GM03348 (cell line): ENCODE measurements around the gene IFT25.

ENCODE experiments used
- DNase-seq: peaks from one replicate; pipeline ENCODE4 v3.0.0; 2012; ENCODE audit warnings: low spot score

Gene IFT25

DNA sequence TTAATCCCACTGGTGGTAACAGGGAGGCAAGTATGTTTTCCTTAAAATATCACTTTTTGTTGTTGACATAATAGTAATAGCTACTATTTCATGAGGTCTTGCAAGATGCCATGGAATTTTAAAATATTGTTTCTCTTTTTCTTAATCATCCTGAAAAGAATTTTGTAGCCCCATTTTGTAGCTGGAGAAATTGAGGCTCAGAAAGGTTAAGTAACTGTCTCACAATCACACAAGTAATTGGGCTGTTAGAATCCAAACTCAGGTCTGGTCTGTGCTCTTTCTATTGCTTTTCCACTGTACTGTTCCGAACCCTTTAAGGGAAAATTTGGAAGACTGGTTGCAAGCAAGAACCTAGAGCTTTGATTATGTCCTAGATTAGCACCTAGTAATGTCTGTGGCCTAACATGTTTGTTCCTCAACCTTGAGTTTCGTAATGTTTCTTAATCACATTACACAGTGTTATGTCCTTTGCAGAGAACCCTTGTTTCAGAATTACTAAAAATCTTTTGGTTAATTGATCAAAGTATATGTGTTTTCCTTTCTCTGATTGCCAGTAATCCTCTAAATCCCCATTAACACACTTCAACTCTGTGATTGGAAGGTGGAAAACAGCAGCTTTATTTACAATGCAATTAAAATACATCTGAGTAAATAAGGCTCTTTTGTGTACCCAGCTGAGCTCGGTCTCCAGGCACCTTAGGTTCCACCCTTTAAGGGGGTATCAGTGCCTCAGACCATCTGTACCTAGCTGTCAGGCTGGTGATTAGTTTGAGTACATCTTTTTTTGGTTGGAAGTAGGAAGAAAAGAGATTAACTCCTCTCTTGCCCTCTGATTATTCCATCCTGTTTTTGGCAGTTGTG lies 11.0 kb upstream of the IFT25 start:
- no peak for DNase-seq

DNA sequence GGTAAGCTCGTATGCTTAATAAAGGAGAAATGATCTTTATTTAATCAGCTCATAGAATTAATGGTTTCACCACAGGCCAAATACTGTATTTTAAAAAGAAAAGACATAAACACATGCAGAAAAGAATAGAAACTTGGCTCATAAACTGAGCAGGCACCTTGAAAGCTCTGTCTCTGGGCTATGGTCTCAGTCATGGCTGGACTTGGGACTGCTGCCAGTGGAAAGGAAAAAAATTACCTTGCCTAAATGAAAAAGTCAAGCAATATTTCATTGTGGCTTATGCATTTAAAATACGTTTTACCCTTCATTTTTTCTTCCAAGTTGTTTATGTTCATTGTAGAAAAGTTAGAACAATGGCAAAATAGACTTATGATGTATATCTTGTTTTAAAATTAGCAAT lies 8.6 kb upstream of the IFT25 start:
- DNase-seq, result no peak

DNA sequence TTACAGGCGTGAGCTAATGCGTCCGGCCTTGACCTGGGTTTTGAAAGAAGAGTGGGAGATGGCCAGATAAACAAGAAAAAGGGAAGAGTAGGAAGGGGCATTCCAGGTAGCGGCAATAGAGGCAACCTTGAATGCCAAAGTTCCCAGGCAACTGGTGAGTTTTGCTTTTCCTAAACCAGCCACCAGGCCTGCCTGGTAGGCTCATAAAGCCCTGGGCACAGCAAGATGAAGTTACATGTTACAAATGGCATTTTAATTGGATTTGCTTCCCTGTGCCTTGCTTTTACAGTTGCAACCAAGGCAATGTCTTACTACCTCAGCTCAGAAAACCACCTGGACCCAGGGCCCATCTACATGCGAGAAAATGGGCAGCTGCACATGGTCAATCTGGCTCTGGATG lies 6.2 kb upstream of the IFT25 start:
- DNase-seq, result no peak

DNA sequence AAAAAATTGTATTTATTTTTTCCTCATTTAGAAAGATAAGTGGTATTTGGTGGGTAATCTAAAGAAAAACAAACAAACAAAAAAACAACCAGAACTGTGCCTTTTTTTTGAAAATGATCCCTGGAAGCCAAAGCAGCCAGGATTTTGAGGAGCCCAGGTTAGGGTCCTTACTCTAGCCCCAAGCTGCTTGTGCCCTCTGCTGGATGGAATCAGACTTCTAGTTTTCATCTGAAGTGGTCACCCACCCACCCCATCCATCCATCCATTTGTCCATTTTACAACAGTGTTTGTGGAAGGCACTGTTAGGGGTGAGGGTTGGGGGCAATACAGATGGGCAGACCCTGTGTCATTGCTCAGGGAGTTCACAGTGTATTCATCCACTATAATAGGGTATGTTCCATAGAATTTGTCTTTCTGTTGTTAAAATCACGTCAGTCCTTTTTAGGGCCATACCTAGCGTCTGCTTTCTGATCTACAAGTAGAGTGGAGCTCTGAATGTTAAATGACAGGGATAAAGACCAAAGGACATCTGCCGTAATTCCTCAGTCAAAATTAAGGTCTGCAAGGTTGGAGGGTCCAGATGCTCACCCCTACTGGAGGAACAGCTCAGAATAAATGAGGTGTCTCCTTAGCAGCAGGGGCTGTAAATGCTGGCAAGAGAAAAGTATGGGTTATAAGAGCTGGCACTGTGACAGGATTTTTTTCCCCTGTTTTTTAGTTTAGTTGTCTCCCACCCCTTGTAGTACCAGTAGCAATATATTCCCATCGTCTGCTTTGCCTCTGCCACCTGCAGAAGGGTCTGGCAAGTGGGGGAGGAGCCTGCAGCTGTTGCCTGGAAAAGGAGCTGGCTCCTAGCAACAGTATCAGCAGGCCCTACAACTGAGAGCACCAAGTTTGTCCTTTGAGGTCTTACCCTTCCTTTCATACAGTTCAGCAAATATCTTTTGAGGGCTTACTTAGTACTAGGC lies 3.8 kb upstream of the IFT25 start:
- peak; percentile 34 for DNase-seq

DNA sequence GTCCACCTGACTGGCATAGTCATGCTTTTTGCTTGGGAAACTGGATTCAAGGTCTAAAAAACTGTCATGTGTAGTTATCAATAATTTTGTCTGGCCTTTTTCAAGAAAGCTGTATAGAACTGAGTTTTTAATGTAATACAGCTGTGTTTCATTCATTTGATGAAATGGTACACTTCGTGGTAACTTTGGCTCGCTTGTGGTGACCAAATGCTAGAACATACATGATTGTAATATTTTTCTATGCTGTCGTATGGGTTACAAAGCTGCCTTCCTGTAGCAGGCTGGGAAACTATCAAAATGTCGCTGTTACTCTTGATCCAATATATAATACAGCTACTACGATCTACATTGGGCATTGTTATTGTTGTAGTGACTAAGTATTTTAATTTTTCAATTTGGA lies 2.8 kb upstream of the IFT25 start:
- DNase-seq, result no peak

DNA sequence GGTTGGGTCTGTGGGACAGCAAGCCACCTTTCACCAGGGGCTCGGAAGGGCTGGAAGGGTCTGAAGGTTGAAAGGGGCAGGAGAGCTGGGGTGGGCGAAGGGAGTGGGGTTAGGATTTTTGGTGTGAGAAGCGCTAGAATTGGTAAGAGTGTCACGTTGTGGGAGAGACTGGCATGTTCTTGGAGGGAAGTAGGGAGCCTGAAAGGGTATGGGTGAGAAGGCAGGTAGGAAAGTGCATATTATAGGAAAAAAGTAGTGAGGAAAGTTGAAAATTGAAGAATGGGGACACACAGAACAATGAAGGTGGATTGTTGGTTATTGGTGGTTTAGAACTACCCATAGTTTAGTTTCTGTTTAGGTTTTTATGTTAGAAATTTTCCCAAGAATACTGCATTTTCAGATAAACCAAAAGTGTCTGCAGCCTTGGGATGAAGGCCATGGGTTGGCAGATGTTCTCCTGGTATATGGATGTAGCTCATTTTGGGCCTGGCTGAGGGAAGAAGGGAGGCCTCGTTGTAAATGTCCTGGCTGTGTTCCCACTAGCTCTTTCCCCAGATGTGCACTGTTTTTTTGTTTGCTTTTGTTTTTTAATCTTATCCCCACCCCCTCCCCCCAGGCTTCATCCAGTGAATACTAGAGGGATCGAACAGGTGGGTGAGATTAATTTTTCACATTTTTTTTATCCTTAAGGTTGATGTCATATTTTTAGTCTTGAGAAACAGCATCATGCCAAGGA lies 1.8 kb upstream of the IFT25 start:
- no peak for DNase-seq

DNA sequence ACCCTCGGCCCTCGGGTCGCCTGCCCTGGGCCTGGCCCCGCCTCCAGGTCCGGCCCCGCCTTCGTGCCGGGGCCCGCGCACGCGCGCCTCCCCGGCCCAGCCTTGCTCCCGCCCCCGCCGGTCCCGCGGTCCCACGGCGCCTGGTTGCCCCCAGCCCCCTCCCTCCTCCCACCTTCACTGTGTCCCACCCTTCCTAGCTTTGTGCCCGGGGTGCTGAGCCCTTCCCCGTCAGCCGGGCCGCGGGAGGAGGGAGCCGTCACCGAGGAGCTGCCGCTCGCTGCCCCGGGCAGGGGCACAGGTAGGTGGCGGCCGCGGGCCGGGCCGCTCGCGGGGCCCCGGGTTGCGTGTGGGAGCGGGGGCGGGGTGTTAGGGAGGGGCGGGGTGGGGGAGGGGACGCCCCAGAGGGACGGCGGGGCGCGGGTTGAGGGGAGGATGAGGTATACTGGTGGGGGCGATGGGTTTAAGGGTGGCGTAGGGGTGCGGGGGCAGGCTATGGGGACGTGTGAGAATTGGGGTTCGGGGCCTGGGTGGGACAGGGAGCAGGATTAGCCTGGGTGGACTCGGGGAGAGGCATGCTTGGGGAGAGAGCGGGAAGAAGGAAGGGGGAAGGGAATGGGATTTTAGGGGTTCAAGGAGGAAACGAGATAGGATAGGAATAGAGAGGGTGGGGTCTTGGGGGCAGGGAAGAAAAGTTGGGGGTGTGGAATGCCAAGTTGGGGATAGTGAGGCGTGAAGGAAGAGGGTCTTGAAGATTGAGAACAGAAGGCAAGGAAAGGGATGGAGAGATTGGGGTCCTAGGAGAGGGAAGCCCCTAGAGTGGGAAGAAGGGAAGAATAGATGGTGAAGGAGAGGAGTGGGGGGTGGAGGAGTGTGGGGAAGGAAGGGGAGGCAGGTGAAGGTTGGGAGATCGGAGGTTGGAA lies 1.0 kb upstream of the IFT25 start, which contains the start of gene LRRC42:
Gene LRRC42 (plus strand): TSS at position 99 of the 920 bp plus-strand sequence. CDS start 5,650 bp downstream, outside the sequence.
- DNase-seq, result peak; percentile 99

DNA sequence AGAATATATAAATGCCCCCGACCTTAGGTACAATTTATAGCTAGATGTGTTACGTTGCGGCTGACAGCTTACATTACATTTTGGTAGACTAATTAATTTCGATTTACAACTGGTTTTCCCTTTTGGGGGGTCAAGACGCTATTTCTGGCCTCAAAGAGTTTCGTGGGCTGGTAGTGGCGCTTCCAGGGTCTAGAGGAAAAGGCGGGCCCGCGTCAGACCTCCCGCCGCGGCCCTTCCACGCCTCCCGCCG lies 391 bp downstream of the IFT25 start:
- DNase-seq, result no peak

DNA sequence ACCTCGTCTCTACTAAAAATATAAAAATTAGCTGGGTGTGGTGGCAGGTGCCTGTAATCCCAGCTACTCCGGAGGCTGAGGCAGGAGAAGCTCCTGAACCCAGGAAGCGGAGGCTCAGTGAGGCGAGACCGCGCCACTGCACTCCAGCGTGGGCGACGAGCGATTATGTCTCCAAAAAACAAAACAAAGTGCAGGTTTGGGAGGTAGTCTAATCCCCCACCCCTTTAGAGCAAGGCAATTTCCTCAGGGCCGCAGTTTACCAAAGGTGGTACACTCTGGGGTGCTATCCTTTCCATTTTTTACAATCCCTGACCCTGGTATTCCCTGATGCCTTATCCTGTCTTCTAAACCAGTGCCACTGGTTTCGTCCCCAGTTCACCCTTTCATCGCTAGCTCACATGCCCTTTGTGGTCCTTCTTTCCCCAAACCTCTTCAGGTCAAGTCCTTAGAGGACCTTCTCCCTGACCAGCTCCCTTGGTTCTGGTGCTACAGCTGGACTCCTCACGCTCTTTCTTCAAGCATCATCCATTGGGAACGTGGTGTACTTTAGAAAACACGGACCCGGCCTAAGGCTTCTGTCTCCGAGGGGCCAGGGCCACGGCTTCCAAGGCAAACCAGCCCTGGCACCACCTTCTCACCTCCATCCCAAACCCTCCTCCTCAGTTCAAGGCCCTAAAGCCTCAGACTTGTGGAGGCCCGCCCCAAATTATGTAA lies 873 bp downstream of the IFT25 start:
- DNase-seq, result peak; percentile 15

DNA sequence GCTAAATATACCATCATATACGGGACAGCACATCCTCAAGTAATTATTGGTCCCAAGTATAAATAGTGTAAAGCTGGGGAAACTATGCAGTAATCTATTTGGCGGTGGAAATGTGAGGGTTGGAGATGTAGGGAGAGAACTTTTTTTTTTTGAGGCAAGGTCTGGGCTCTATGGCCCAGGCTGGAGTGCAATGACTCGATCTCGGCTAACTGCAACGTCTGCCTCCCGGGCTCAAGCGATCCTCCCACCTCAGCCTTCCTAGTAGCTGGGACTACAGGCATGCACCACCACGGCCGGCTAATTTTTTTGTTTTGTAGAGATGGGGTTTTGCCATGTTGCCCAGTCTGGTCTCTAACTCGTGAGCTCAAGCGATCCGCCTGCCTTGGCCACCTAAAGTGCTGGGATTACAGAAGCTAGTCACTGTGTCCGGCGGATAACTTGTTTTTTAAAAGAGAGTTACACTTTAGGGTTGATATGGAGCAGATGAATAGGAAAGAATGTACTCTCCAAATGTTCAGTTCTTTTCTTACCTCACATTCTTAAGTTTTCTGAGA lies 1.9 kb downstream of the IFT25 start:
- no peak for DNase-seq

DNA sequence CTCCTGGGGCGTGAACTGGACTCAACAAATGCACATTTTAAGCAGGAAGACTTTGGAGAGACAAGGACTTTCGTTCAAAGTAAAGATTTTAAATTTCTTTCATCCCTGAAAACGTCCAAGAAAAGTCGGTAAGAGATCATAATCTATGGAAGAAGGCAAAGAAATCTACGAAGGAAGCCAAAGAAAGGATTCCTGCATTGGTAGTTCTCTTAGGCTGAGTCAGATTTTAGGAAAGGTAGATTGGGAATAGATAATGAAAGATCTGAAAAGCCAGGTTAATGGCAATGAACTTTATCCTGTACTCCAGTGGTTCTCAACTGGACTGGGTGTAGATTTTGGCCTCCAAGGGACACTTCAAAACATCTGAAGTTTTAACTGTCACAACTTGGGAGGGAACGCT lies 2.4 kb downstream of the IFT25 start:
- DNase-seq, result no peak

DNA sequence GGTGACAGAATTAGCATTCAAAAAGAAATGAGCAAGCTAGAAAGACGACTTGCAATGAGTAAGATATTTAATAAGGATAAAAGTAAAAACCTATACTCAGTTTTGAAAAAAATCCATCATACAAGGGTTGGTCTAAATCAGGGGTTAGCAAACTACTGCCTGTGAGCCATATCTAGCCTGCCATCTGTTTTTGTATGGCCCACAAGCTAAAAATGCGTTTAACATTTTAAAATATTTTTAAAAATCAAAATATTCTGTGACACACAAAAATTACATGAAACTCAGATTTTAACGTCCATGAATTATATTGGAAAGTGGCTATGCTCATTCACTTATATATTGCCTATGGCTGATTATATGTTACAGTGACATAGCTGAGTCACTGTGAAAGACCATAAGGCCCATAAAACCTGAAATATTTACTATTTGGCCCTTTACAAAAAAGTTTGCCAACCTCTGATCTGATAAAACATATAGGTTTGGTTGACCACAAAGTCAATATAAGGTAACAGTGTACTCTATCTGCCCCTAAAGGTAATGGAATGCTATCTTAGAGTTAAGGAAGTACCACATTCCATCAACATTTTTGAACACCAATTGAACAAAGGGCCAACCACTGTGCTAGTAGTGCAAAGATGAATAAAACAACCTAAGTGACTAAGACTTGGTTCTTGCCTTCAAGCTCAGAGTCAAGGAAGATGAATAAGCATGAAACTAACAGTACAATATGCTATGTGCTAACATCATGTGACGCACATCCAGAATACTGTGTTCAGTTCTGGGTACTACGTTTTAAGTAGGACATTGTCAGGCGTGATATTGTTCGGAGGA lies 3.2 kb downstream of the IFT25 start:
- DNase-seq, result no peak

DNA sequence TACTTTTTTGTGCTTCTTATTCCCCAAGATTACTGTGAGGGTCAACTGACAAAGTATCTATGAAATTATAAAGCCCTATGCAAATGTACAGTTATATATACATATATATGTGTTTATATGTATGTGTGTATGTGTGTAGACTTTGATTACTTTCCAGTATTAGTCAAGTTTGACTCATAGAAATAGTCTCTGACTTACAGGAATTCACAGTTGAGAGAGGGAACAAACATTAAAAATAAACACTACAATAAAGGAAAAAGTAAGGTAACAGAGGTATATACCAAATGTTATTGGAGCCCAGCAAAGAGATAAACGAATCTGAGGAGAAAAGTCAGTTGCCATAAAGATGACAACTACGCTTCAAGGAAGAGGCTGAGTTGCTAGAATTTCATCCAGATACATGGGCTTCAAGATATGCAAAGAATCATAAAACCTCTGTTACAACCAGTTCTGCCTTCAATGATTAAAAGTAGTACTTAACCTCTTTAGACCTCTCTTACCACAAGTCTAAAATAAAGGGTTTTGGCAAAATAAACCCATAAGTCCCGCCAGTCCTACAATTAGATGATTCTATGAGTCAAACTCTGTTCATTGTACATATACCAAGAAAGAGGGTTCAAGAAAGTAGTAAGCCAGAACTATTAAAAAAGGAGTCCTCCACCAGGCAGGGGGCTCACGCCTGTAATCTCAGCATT lies 7.2 kb downstream of the IFT25 start:
- DNase-seq, result no peak

DNA sequence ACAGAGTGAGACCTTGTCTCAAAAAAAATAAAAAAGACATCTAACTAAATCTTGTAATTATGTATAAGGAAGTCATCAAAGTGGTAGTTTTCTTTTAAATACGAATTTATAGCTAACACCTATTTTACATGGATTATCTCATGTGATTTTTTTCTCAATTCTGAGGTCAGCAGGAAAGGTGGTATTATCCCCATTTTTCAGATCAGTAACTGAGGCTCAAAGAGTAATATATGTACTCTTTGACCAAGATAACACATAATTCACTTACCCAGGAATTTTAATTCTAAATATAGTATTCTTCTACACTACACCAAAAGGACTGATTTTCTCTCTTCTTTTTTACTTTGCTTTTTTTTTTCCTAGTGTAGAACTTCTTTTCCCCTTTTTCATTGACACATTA lies 9.1 kb downstream of the IFT25 start:
- DNase-seq, result no peak

DNA sequence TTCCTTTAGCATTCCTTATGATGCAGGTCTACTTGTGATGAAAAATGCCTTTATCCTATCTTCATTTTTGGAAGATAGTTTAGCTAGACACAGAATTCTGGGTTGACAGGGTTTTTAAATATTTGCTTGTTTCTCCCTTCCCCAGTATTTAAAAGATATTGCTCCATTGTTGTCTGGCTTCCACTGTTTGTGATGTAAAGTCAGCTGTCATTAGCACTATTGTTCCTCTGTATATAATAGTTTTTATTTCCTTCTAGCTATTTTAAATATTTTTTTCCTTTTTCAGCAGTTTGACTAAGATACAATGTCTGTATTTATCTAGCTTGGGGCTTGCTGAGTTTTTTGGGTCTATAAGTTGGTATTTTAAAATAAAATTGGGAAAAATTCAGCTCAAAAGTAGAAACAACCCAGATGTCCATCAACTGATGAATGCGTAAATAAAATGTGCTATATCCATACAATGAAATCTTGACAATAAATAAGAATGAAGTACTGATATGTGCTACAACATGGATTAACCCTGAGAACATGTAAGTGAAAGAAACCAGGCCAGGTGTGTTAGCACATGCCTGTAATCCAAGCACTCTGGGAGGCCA lies 11.2 kb downstream of the IFT25 start:
- no peak for DNase-seq

DNA sequence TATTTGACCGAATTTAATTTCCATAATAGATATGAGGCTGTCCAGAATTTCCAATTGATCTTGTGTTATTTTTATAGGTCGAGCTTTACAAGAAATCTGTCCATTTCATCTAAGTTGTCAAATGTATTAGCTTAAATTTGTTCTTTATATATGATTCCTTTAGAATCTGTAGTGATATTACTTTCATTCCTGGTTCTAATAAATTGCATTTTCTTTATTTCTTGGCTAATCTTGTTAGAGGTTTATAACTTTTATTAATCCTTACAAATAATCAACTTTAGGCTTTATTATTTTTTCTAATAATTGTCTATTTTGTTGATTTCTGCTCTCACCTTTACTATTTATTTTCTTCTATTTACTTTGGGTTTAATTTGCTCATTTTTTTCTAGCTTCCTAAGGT lies 14.0 kb downstream of the IFT25 start:
- no peak for DNase-seq

DNA sequence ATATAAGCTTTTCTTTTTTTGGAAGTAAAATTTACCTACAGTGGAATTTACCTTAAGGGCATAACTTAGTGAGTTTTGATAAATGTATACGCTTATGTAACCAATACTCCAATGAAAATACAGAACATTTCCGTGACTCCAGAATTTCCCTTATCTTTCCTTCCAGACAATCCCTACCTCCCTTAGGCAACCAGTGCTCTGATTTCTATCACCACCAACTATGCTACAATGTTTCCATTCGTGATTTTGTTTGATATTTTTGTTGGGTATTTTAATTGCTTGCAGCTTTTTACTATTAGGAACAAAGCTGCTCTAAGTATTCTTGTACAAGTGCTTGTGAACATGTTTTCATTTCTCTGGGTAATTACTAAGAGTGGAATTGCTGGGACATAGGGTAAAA lies 14.6 kb downstream of the IFT25 start:
- no peak for DNase-seq

DNA sequence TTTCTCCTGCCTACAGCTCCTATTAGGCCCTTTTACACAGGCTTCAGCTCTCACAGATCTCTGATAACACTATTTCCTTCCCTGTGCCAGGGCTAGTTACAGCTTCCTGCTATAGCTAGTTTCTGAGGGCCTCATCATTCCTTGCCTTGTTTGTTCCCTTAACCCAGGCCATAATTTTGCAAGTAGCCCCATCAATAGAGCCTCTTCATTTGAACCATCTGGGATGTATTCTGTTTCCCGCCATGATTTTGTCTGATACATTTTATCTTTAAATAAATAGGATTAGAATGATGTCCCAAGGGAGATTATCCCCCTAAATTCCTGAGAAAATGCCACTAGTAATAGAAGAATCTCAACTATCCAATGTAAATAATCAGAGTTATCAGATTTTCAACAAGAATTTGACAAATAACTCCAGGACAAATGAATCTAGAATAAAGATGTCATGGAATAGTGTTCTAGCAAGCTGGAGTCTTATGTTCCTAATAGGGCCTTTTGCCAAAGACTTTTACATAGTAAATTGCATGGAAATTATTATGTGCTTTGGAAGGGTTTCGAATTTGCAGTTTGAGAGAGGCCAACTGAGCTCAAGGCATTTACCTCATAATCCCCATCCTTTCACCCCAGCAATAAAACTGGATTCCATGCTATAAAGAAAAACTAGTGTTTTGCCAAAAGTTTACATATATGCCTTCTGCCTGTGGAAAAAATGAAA lies 16.1 kb downstream of the IFT25 start:
- DNase-seq, result no peak
